Type B pancreatic cell (in vitro differentiated cells): ENCODE results near the gene EAPP. TPM values are rescaled to one million over a fixed set of nuclear protein-coding genes. Genes with fewer than 3 reads are reported as not detected.

Experiments used
- DNase-seq: peaks from one replicate; pipeline ENCODE4 v3.0.0; 2021; ENCODE audit warnings: mixed read lengths; ENCODE audit not compliant: unreplicated experiment; ENCODE audit errors: extremely low spot score
- H3K27ac Mint-ChIP-seq: 2 replicates; pipeline ENCODE4 v1.8.0; 2021; ENCODE audit warnings: mild to moderate bottlenecking, mixed read lengths
- H3K27me3 Mint-ChIP-seq: 2 replicates; pipeline ENCODE4 v1.8.0; 2021; ENCODE audit warnings: mixed read lengths
- H3K36me3 Mint-ChIP-seq: 2 replicates; pipeline ENCODE4 v1.8.0; 2021; ENCODE audit warnings: mixed read lengths
- H3K4me1 Mint-ChIP-seq: one replicate; pipeline ENCODE4 v1.8.0; 2021; ENCODE audit warnings: mixed read lengths; ENCODE audit not compliant: unreplicated experiment
- H3K4me3 Mint-ChIP-seq: 2 replicates; pipeline ENCODE4 v1.8.0; 2021; ENCODE audit warnings: mild to moderate bottlenecking, mixed read lengths
- H3K9me3 Mint-ChIP-seq: 2 replicates; pipeline ENCODE4 v1.8.0; 2021; ENCODE audit warnings: mixed read lengths
- CTCF ChIP-seq: fragments of 200-600 bp; sonication (generic); conservative IDR thresholded peaks from 2 replicates; pipeline ENCODE4 v1.5.0; 2021; ENCODE audit warnings: antibody characterized with exemption, mild to moderate bottlenecking
- total RNA-seq: library from RNA; stranded (reverse); gene quantifications from 2 replicates; pipeline ENCODE4 v1.2.1, GENCODE V29; 2021; ENCODE audit warnings: low replicate concordance

EAPP gene
- total RNA-seq, 1 donor from 2014 or later = 36.8 TPM

- Mint-ChIP-seq H3K27ac (no peak overlapping the region), H3K4me3 (no peak overlapping the region), H3K27me3 (peaks cover 4% of the 10 kb centered on the region), H3K36me3 (no peaks in the 10 kb centered on the region), H3K9me3 (no peaks in the 10 kb centered on the region), H3K4me1 (no peaks in the 10 kb centered on the region)
- no peak for TF ChIP-seq CTCF
- no peak for DNase-seq
These were observed 64.3 kb downstream of the EAPP start for GRCh38 chr14:34475163-34475562.

- H3K4me1 Mint-ChIP-seq = no peaks in the 10 kb centered on the region
These were observed 65.3 kb downstream of the EAPP start for GRCh38 chr14:34474187-34474679.

GRCh38 chr14:34472706-34473279, 66.7 kb downstream of the EAPP start:
- no peaks in the 10 kb centered on the region for H3K4me1 Mint-ChIP-seq
- TF ChIP-seq CTCF = no peak
- H3K9me3 Mint-ChIP-seq = no peaks in the 10 kb centered on the region
- H3K27ac Mint-ChIP-seq = no peak overlapping the region
- no peaks in the 10 kb centered on the region for H3K36me3 Mint-ChIP-seq
- no peak overlapping the region for H3K4me3 Mint-ChIP-seq
- peaks cover 4% of the 10 kb centered on the region for H3K27me3 Mint-ChIP-seq
- no peak for DNase-seq

More at GRCh38 chr14:34474187-34474679, 65.3 kb downstream of the EAPP start:
- H3K27me3 Mint-ChIP-seq = peaks cover 4% of the 10 kb centered on the region
- H3K4me3 Mint-ChIP-seq = no peak overlapping the region
- no peak for TF ChIP-seq CTCF
- no peaks in the 10 kb centered on the region for H3K9me3 Mint-ChIP-seq
- DNase-seq = no peak
- H3K27ac Mint-ChIP-seq = no peak overlapping the region
- no peaks in the 10 kb centered on the region for H3K36me3 Mint-ChIP-seq

GRCh38 chr14:34470319-34470718, 69.2 kb downstream of the EAPP start:
- Mint-ChIP-seq H3K4me1 (no peaks in the 10 kb centered on the region), H3K4me3 (no peak overlapping the region), H3K27ac (no peak overlapping the region), H3K27me3 (peaks cover 4% of the 10 kb centered on the region), H3K36me3 (no peaks in the 10 kb centered on the region), H3K9me3 (no peaks in the 10 kb centered on the region)
- no peak for DNase-seq
- TF ChIP-seq CTCF = no peak

GRCh38 chr14:34466691-34467090, 72.8 kb downstream of the EAPP start:
- H3K27ac Mint-ChIP-seq = no peak overlapping the region
- H3K27me3 Mint-ChIP-seq = no peaks in the 10 kb centered on the region
- no peaks in the 10 kb centered on the region for H3K36me3 Mint-ChIP-seq
- H3K9me3 Mint-ChIP-seq = no peaks in the 10 kb centered on the region
- peaks cover 6% of the 10 kb centered on the region for H3K4me1 Mint-ChIP-seq
- TF ChIP-seq CTCF = no peak
- H3K4me3 Mint-ChIP-seq = no peak overlapping the region
- no peak for DNase-seq

Other genes with a start within 250 kb of the EAPP start
- gene SPTSSA, start 77.5 kb downstream of the EAPP start, total RNA-seq = 14.9 and 19.6 TPM in 2 replicates
- 77.1 and 83.9 TPM in 2 replicates for gene SNX6, start 90.4 kb upstream of the EAPP start, total RNA-seq
- gene CFL2, start 174.9 kb upstream of the EAPP start, total RNA-seq = 21.9 and 35.8 TPM in 2 replicates